Type B pancreatic cell (in vitro differentiated cells): Measurements from ENCODE around the gene PACRG. TPM values are rescaled to one million over a fixed set of nuclear protein-coding genes. Genes with fewer than 3 reads are reported as not detected.

Experiments
- DNase-seq: peaks from one replicate; pipeline ENCODE4 v3.0.0; 2021; ENCODE audit warnings: mixed read lengths; ENCODE audit not compliant: unreplicated experiment; ENCODE audit errors: extremely low spot score
- H3K27ac Mint-ChIP-seq: 2 replicates; pipeline ENCODE4 v1.8.0; 2021; ENCODE audit warnings: mild to moderate bottlenecking, mixed read lengths
- H3K27me3 Mint-ChIP-seq: 2 replicates; pipeline ENCODE4 v1.8.0; 2021; ENCODE audit warnings: mixed read lengths
- H3K36me3 Mint-ChIP-seq: 2 replicates; pipeline ENCODE4 v1.8.0; 2021; ENCODE audit warnings: mixed read lengths
- H3K4me1 Mint-ChIP-seq: one replicate; pipeline ENCODE4 v1.8.0; 2021; ENCODE audit warnings: mixed read lengths; ENCODE audit not compliant: unreplicated experiment
- H3K4me3 Mint-ChIP-seq: 2 replicates; pipeline ENCODE4 v1.8.0; 2021; ENCODE audit warnings: mild to moderate bottlenecking, mixed read lengths
- H3K9me3 Mint-ChIP-seq: 2 replicates; pipeline ENCODE4 v1.8.0; 2021; ENCODE audit warnings: mixed read lengths
- total RNA-seq: library from RNA; stranded (reverse); gene quantifications from 2 replicates; pipeline ENCODE4 v1.2.1, GENCODE V29; 2021; ENCODE audit warnings: low replicate concordance
- TF ChIP-seq, protein P1 (sequence below): fragments of 200-600 bp; sonication (generic); conservative IDR thresholded peaks from 2 replicates; pipeline ENCODE4 v1.5.0; 2021; ENCODE audit warnings: antibody characterized with exemption, mild to moderate bottlenecking

The PACRG gene
- total RNA-seq, 1 donor from 2014 or later = 5.6 TPM

DNA sequence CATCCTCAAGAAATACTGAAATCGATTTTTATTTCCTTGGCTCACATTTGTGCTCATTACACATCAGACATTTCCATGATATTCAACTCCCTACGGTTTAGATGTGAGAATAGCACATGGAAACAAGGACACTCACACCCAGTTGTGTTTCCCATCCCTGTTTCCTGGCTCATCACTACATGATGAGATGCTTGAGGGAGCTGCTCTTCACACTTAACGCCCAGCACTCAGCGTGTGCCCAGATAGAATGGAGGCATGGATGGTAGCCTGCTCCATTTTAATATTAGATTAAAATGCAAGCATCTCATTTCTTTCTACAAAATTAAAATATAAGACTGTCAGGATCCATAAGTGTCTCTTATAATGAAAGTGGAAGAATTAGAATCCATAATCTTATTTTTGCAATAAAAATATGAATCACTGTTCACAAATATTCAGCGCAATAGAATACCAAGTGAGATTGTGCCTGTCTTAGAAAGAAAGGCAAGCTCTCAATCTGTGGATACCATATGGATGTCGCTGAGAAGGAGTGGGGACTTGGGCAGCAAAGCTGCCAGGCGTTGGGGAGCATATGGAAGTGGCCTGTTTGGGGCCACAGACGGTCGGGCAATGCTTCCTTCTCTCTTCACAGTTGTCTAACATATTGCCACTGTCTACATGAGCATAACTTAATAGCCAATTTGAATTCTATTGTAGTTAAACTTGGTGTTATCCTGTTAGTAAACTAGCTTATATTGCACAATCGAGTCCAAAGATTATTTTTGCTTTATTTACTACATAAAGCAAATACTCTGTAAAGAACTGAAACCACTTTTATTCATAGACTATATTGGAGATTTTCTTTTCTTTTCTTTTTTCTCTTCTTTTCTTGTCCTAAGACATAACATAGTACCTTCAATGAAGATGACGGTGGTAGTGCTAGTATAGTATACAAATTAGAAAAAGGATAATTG is 479.9 kb downstream of the PACRG start:
- no peaks in the 10 kb centered on the region for H3K27me3 Mint-ChIP-seq
- peaks cover 16% of the 10 kb centered on the region for H3K9me3 Mint-ChIP-seq
- H3K36me3 Mint-ChIP-seq = no peaks in the 10 kb centered on the region
- TF ChIP-seq, protein P1, sequence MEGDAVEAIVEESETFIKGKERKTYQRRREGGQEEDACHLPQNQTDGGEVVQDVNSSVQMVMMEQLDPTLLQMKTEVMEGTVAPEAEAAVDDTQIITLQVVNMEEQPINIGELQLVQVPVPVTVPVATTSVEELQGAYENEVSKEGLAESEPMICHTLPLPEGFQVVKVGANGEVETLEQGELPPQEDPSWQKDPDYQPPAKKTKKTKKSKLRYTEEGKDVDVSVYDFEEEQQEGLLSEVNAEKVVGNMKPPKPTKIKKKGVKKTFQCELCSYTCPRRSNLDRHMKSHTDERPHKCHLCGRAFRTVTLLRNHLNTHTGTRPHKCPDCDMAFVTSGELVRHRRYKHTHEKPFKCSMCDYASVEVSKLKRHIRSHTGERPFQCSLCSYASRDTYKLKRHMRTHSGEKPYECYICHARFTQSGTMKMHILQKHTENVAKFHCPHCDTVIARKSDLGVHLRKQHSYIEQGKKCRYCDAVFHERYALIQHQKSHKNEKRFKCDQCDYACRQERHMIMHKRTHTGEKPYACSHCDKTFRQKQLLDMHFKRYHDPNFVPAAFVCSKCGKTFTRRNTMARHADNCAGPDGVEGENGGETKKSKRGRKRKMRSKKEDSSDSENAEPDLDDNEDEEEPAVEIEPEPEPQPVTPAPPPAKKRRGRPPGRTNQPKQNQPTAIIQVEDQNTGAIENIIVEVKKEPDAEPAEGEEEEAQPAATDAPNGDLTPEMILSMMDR = no peak
- no peak overlapping the region for H3K4me3 Mint-ChIP-seq
- no peaks in the 10 kb centered on the region for H3K4me1 Mint-ChIP-seq
- no peak overlapping the region for H3K27ac Mint-ChIP-seq
- no peak for DNase-seq

DNA sequence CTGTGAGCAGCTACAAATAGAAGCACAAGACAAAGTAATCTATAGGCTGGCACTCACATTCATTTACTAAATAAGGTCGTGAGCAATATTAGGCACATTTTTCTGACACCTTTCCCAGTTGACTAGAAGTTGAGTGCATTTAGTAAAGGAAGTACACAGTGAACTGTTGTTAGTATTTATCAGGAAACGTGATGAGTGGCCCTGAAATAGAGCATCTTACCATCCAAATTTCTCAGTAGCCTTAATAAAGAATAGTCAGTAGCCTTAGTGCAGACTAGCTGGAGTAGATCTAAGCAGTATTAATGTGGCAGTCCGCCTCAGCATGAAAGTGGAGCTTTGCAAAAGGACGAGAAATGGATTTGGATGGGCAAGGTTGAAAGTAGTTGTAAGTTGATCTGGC is 481.2 kb downstream of the PACRG start:
- Mint-ChIP-seq H3K9me3 (peaks cover 16% of the 10 kb centered on the region), H3K27ac (no peak overlapping the region), H3K4me1 (no peaks in the 10 kb centered on the region), H3K27me3 (no peaks in the 10 kb centered on the region), H3K36me3 (no peaks in the 10 kb centered on the region), H3K4me3 (no peak overlapping the region)
- TF ChIP-seq, protein P1 = no peak
- DNase-seq = no peak

DNA sequence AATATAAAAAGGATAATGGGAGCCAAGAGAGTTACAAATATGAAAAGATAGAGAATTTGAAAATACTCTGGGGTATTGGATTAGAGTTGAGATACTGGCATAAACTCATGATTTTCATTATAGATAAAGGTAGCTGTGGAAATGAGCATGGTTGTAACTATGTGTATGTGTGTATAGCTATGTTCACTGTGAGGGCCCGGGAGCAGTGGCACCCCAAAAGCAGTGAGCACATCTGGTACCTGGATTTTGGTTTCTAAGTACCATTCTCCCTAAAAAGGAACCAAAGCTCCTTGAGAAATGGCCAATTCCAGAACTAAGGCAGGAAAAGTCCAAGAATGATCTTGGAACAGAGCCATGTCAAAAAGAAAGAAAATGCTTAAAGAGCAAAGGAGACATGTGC is 484.3 kb downstream of the PACRG start:
- TF ChIP-seq, protein P1 = no peak

DNA sequence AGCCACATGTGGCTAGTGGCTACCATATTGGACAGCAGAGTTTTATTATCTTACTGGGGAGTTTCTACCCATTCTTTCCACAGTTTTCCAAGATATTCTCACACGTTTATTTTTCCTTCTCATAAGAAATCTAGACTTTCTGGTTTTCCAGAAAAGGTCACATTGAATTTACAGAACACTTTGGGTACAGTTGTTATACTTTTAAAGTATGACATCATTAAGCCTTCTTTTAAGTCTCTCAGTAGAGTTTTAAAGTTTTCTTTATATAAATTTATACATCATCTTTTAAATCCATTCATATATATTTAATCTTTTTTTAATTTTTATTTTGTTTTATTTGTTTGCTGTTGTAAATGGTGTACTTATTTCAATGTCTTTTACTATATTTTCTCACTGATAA is 486.5 kb downstream of the PACRG start:
- Mint-ChIP-seq H3K36me3 (no peaks in the 10 kb centered on the region), H3K4me1 (no peaks in the 10 kb centered on the region)
- no peak for DNase-seq

More for the DNA sequence above, 484.3 kb downstream of the PACRG start:
- no peak for DNase-seq
- no peak overlapping the region for H3K4me3 Mint-ChIP-seq
- H3K9me3 Mint-ChIP-seq = peaks cover 16% of the 10 kb centered on the region
- no peak overlapping the region for H3K27ac Mint-ChIP-seq
- H3K27me3 Mint-ChIP-seq = no peaks in the 10 kb centered on the region
- no peaks in the 10 kb centered on the region for H3K36me3 Mint-ChIP-seq
- H3K4me1 Mint-ChIP-seq = no peaks in the 10 kb centered on the region

DNA sequence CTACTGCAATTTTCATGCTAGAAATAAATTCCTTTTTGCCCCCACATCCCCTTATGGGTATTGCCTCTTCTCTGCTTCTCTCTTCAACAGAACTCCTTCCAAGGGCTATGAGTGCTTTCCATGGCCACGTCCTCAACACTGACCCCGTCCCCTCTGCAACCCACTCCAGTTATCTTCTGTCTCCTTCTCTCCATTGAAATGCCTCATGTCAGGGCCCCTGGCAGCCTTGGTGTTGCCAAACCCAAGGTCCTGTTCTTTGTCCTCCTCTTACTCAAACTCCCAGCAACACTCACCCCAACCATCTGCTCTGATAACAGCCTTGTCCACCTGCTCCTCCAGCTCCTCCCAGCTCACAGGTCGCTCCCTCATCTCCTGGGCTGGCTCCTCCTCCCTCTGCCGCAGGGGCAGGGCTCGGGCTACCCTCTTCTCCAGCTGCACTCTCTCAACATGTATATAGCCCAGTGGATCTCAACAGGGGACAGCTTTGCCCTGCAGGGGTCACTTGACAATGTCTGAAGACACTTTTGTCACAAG is 490.7 kb downstream of the PACRG start:
- no peak overlapping the region for H3K4me3 Mint-ChIP-seq
- H3K27ac Mint-ChIP-seq = no peak overlapping the region

More for the DNA sequence above, 486.5 kb downstream of the PACRG start:
- no peak overlapping the region for H3K27ac Mint-ChIP-seq
- TF ChIP-seq, protein P1 = no peak
- H3K27me3 Mint-ChIP-seq = no peaks in the 10 kb centered on the region
- H3K9me3 Mint-ChIP-seq = peaks cover 21% of the 10 kb centered on the region
- H3K4me3 Mint-ChIP-seq = no peak overlapping the region

More for the DNA sequence above, 490.7 kb downstream of the PACRG start:
- DNase-seq = no peak
- H3K27me3 Mint-ChIP-seq = no peaks in the 10 kb centered on the region
- H3K4me1 Mint-ChIP-seq = no peaks in the 10 kb centered on the region
- no peaks in the 10 kb centered on the region for H3K36me3 Mint-ChIP-seq
- TF ChIP-seq, protein P1 = no peak
- peaks cover 5% of the 10 kb centered on the region for H3K9me3 Mint-ChIP-seq
